Astrocyte (in vitro differentiated cells and primary cell): ENCODE measurements around the gene TTC1. TPM values are rescaled to one million over a fixed set of nuclear protein-coding genes. Genes with fewer than 3 reads are reported as not detected.

Experiments used
- DNase-seq: peaks from one replicate; pipeline ENCODE4 v3.0.0-alpha.2; 2010; ENCODE audit warnings: low read depth
- FAIRE-seq: peaks from 2 replicates; lab custom pipeline; 2011; peaks lifted over from hg19 to GRCh38; lab: Jason Lieb, UNC
- H2AFZ ChIP-seq: 2 replicates; pipeline ENCODE4 v1.6.0; 2012; ENCODE audit warnings: low read depth, low read length, inconsistent platforms
- H3K27ac ChIP-seq: 2 replicates; pipeline ENCODE4 v1.5.1; 2011; ENCODE audit warnings: low read depth, low read length, inconsistent platforms
- H3K27me3 ChIP-seq: 2 replicates; pipeline ENCODE4 v1.6.0; 2011; ENCODE audit warnings: low read length, inconsistent platforms; ENCODE audit not compliant: insufficient read depth
- H3K36me3 ChIP-seq: 2 replicates; pipeline ENCODE4 v1.5.1; 2011; ENCODE audit warnings: low read length, inconsistent platforms; ENCODE audit not compliant: insufficient read depth
- H3K4me1 ChIP-seq: 2 replicates; pipeline ENCODE4 v1.5.1; 2011; ENCODE audit warnings: low read length, inconsistent platforms; ENCODE audit not compliant: insufficient read depth
- H3K4me2 ChIP-seq: 2 replicates; pipeline ENCODE4 v1.6.0; 2012; ENCODE audit warnings: low read length, inconsistent platforms
- H3K4me3 ChIP-seq: 2 replicates; pipeline ENCODE4 v1.5.1; 2011; ENCODE audit warnings: low read depth, mild to moderate bottlenecking, low read length, inconsistent platforms; ENCODE audit not compliant: insufficient read depth
- H3K79me2 ChIP-seq: 2 replicates; pipeline ENCODE4 v1.6.0; 2012; ENCODE audit warnings: mild to moderate bottlenecking, low read length, inconsistent platforms; ENCODE audit not compliant: insufficient read depth
- H3K9ac ChIP-seq: 2 replicates; pipeline ENCODE4 v1.6.0; 2012; ENCODE audit warnings: mild to moderate bottlenecking, low read length, inconsistent platforms
- H3K9me3 ChIP-seq: 2 replicates; pipeline ENCODE4 v1.5.1; 2012; ENCODE audit warnings: low read depth, mild to moderate bottlenecking, low read length, inconsistent platforms; ENCODE audit not compliant: insufficient read depth
- H4K20me1 ChIP-seq: 2 replicates; pipeline ENCODE4 v1.6.0; 2012; ENCODE audit warnings: low read length, inconsistent platforms; ENCODE audit not compliant: insufficient read depth
- H3K27ac Mint-ChIP-seq: one replicate; pipeline ENCODE4 v1.8.0; 2021; ENCODE audit warnings: mild to moderate bottlenecking, mixed read lengths; ENCODE audit not compliant: unreplicated experiment
- H3K27me3 Mint-ChIP-seq: one replicate; pipeline ENCODE4 v1.8.0; 2021; ENCODE audit warnings: low read depth, mixed read lengths; ENCODE audit not compliant: unreplicated experiment
- H3K36me3 Mint-ChIP-seq: one replicate; pipeline ENCODE4 v1.8.0; 2021; ENCODE audit warnings: low read depth, mixed read lengths; ENCODE audit not compliant: unreplicated experiment
- H3K4me1 Mint-ChIP-seq: one replicate; pipeline ENCODE4 v1.8.0; 2021; ENCODE audit warnings: low read depth, mixed read lengths; ENCODE audit not compliant: unreplicated experiment
- H3K4me3 Mint-ChIP-seq: one replicate; pipeline ENCODE4 v1.8.0; 2021; ENCODE audit warnings: mild to moderate bottlenecking, moderate library complexity, mixed read lengths; ENCODE audit not compliant: unreplicated experiment
- H3K9me3 Mint-ChIP-seq: one replicate; pipeline ENCODE4 v1.8.0; 2021; ENCODE audit warnings: mild to moderate bottlenecking, mixed read lengths; ENCODE audit not compliant: unreplicated experiment
- EZH2 ChIP-seq: IDR thresholded peaks from 2 replicates; pipeline ENCODE4 v1.6.1; 2012; ENCODE audit warnings: mild to moderate bottlenecking, low read length, inconsistent platforms; ENCODE audit not compliant: insufficient read depth
- total RNA-seq: library from RNA; stranded (reverse); gene quantifications from 2 replicates; pipeline ENCODE4 v1.2.1, GENCODE V29; 2021
- TF ChIP-seq, protein P1 (sequence below): IDR thresholded peaks from 2 replicates; pipeline ENCODE4 v1.5.1; 2011; ENCODE audit warnings: low read depth, mild to moderate bottlenecking, inconsistent platforms, low read length, moderate library complexity; ENCODE audit not compliant: insufficient read depth

Gene TTC1
- total RNA-seq, 1 donor from 2014 or later = 61.2 TPM

DNA sequence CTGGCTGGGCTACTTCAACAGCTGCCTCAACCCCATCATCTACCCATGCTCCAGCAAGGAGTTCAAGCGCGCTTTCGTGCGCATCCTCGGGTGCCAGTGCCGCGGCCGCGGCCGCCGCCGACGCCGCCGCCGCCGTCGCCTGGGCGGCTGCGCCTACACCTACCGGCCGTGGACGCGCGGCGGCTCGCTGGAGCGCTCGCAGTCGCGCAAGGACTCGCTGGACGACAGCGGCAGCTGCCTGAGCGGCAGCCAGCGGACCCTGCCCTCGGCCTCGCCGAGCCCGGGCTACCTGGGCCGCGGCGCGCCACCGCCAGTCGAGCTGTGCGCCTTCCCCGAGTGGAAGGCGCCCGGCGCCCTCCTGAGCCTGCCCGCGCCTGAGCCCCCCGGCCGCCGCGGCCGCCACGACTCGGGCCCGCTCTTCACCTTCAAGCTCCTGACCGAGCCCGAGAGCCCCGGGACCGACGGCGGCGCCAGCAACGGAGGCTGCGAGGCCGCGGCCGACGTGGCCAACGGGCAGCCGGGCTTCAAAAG lies 36.9 kb upstream of the TTC1 start:
- H3K9me3 Mint-ChIP-seq = peaks cover 9% of the 10 kb centered on the region
- Histone ChIP-seq H3K9ac (peak overlapping the region; percentile 56), H3K27me3 (no peaks in the 10 kb centered on the region), H3K4me1 (peaks cover 34% of the 10 kb centered on the region), H3K79me2 (no peaks in the 10 kb centered on the region), H3K9me3 (no peaks in the 10 kb centered on the region), H4K20me1 (no peaks in the 10 kb centered on the region), H3K4me2 (peak overlapping the region; percentile 75), H3K36me3 (no peaks in the 10 kb centered on the region), H3K27ac (no peak overlapping the region), H3K4me3 (peak overlapping the region; percentile 37), H2AFZ (peak overlapping the region; percentile 77)
- no peak for FAIRE-seq
- TF ChIP-seq, protein P1, sequence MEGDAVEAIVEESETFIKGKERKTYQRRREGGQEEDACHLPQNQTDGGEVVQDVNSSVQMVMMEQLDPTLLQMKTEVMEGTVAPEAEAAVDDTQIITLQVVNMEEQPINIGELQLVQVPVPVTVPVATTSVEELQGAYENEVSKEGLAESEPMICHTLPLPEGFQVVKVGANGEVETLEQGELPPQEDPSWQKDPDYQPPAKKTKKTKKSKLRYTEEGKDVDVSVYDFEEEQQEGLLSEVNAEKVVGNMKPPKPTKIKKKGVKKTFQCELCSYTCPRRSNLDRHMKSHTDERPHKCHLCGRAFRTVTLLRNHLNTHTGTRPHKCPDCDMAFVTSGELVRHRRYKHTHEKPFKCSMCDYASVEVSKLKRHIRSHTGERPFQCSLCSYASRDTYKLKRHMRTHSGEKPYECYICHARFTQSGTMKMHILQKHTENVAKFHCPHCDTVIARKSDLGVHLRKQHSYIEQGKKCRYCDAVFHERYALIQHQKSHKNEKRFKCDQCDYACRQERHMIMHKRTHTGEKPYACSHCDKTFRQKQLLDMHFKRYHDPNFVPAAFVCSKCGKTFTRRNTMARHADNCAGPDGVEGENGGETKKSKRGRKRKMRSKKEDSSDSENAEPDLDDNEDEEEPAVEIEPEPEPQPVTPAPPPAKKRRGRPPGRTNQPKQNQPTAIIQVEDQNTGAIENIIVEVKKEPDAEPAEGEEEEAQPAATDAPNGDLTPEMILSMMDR = no peak
- no peak for TF ChIP-seq EZH2
- peaks cover 23% of the 10 kb centered on the region for H3K4me1 Mint-ChIP-seq
- H3K27me3 Mint-ChIP-seq = peaks cover 39% of the 10 kb centered on the region
- no peak overlapping the region for H3K4me3 Mint-ChIP-seq
- peaks cover 2% of the 10 kb centered on the region for H3K36me3 Mint-ChIP-seq
- no peak overlapping the region for H3K27ac Mint-ChIP-seq
- DNase-seq = no peak

DNA sequence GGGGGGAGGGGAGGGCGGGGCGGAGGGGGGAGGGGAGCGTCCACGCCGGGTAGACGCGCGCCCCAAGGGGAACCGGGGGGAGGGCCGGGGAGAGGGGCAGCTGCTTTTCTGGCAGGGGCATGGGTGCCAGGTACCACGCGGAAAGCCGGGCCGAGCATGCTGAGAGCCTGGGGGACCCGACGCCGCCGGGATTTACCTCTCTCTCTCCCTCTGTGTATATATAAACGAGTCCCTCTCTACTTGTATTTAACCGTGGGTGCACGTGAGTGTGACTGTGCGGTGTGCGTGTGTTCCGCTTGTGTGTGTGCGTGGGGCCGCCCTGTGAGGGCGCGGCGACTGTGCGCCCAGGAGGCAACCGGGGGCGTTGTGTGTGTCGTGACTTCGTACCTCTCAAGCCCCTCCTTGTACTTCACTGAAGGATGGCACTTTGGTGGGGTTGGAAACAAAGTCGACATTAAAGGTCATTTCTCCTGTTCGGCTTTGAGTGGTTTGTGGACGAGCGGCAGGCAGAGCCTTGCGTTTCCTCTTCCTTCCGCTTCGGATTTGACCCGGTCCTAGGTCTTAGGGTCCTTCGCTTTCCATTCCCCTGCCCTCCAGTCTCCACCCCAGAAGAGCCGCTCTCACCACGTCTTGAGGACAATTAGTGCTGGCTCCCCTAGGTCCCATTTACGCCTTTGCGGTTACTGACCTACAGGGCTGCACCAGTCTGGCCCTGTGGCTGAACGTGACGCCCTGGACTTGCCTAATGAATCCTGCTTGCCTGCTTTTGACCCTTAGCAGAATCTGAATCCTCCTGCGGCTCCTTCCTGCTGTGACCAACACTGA lies 36.2 kb upstream of the TTC1 start:
- peak overlapping the region; percentile 20 for H2AFZ ChIP-seq
- no peaks in the 10 kb centered on the region for H3K27me3 ChIP-seq
- peaks cover 43% of the 10 kb centered on the region for H3K27me3 Mint-ChIP-seq

More for the DNA sequence above, 36.2 kb upstream of the TTC1 start:
- peaks cover 9% of the 10 kb centered on the region for H3K9me3 Mint-ChIP-seq
- H3K79me2 ChIP-seq = no peaks in the 10 kb centered on the region
- H3K27ac ChIP-seq = no peak overlapping the region
- peaks cover 23% of the 10 kb centered on the region for H3K4me1 Mint-ChIP-seq
- H3K9ac ChIP-seq = no peak overlapping the region
- H4K20me1 ChIP-seq = no peaks in the 10 kb centered on the region
- H3K4me2 ChIP-seq = no peak overlapping the region
- H3K4me3 Mint-ChIP-seq = peak overlapping the region; percentile 50
- peaks cover 34% of the 10 kb centered on the region for H3K4me1 ChIP-seq
- no peak for TF ChIP-seq EZH2
- TF ChIP-seq, protein P1 = no peak
- DNase-seq (no peak), FAIRE-seq (no peak)
- H3K36me3 ChIP-seq = no peaks in the 10 kb centered on the region
- no peaks in the 10 kb centered on the region for H3K9me3 ChIP-seq
- H3K36me3 Mint-ChIP-seq = peaks cover 2% of the 10 kb centered on the region
- peak overlapping the region; percentile 78 for H3K27ac Mint-ChIP-seq
- no peak overlapping the region for H3K4me3 ChIP-seq
